ENCODE data around the gene RNF130.

The RNF130 gene

DNA sequence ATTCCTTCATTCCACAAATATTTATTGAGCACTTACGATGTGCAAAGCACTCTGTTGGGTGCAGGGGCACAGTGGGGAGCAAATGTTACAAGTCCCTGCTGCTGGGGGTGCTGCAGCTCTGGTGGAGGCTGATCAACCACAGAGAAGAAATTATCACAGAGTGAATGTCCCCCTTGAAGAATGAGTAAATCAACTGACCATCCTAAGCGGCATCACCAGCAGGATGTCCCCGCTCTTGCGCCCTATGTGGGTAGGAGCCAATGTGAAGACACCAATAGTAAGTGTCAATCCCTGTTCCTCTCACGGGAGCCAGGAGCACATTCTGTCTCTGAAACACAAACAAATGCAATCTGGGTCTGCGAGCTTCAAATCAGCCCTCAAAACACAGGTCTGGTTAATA is 116.5 kb downstream of the RNF130 start:
- TF ChIP-seq TAF1 (IDR thresholded peaks at IDR 0.05; ENCODE audit: borderline replicate concordance, low read depth, low read length) (no peak), POLR2A (IDR thresholded peaks at IDR 0.05; ENCODE audit: low read depth, low read length) (no peak), POLR2AphosphoS5 (IDR thresholded peaks at IDR 0.05; ENCODE audit: low read depth, low read length) (no peak)
- FAIRE-seq (no peak), DNase-seq (ENCODE audit: insufficient read length) (no peak)

DNA sequence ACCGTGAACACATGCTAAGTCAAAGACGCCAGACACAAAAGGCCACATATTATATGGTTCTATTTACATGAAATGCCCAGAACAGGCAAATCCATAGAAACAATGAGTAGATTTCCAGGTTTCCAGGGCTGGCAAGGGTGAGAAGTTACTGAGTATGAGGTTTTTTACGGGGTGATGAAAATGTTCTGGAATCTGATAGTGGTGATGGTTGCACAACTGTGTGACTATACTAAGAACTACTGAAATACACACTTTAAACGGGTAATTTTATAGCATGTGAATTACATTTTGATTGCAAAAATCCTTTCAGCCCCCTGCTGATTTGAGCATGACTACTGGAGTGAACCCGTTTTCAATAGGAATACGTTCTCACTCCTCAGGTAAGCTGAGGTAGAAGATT is 117.1 kb downstream of the RNF130 start:
- FAIRE-seq (no peak), DNase-seq (ENCODE audit: insufficient read length) (no peak)
- TF ChIP-seq TAF1 (IDR thresholded peaks at IDR 0.05; ENCODE audit: borderline replicate concordance, low read depth, low read length) (no peak), POLR2A (IDR thresholded peaks at IDR 0.05; ENCODE audit: low read depth, low read length) (no peak), POLR2AphosphoS5 (IDR thresholded peaks at IDR 0.05; ENCODE audit: low read depth, low read length) (no peak)

DNA sequence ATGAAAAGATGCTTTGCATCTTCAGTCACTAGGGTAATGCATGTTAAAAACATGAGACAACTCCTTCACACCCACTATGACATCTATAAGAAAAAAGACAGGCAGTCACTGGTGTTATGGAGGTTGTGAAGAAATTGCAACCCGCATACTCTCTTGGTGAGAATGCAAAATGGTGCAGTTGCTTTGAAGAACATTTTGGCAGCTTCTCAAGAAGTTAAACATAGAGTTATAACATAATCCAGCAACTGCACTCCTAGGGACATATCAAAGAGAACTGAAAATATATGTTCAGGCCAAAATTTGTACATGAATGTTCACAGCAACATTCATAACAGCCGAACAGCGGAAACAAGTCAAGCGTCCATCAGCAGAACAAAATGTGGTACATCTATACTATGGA is 117.6 kb downstream of the RNF130 start:
- FAIRE-seq: no peak
- TF ChIP-seq TAF1 (IDR thresholded peaks at IDR 0.05; ENCODE audit: borderline replicate concordance, low read depth, low read length) (no peak), POLR2A (IDR thresholded peaks at IDR 0.05; ENCODE audit: low read depth, low read length) (no peak), POLR2AphosphoS5 (IDR thresholded peaks at IDR 0.05; ENCODE audit: low read depth, low read length) (no peak)
- DNase-seq (ENCODE audit: insufficient read length): no peak

DNA sequence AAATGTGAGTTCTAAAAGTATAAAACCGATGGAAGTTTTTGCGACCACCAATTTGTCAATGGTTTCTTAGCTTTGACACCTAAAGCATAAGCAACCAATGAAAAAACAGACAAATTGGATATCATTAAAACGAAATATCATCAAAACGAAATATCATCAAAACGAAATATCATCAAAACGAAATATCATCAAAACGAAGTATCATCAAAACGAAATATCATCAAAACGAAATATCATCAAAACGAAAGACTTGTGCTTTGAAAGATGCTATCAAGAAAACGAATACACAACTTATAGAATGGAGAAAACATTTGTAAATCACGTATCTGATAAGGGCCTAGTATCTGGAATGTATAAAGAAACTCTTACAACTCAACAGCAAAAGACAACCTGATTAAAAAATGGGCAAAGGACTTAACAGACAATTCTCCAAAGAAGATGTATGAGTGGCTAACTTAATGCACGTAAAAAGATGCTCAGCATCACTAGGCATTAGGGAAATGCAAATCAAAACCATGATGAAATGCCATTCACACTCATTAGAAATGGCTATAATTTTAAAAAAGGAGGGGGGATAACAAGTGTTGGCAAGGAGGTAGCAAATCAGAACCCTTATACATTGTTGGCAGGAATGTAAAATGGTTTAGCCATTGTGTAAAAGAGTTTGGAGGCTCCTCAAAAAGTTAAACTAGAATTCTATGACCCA is 134.4 kb downstream of the RNF130 start:
- no peak for TF ChIP-seq TAF1 (IDR thresholded peaks at IDR 0.05; ENCODE audit: borderline replicate concordance, low read depth, low read length)
- FAIRE-seq (no peak), DNase-seq (ENCODE audit: insufficient read length) (no peak)

DNA sequence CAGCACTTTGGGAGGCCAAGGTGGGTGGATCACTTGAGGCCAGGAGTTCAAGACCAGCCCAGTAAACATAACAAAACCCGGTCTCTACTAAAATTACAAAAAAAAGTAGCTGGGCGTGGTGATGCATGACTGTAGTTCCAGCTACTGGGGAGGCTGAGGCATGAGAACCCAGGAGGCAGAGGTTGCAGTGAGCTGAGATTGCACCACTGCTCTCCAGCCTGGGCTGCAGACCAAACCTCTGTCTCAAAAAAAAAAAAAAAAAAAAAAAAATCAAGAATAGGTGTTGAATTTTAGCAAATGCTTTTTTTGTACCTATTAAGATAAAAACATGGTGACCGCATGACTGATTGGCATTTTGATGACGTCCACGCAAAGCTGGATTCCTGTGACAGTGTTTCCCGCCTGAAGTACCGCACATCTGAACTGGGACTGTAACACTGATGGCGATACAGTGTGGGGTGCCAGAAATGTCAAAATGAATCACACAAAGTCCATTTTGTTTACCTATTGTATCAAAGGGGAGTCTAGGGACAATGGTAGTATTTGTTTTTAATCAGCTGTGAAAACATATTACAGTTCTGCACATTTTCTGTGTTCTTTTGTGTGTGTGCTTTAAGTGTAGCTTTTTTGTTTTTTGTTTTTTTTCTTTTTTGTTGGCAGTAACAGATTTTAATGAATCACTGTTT is 140.6 kb downstream of the RNF130 start:
- no peak for DNase-seq (ENCODE audit: insufficient read length)
- no peak for FAIRE-seq
- TF ChIP-seq TAF1 (IDR thresholded peaks at IDR 0.05; ENCODE audit: borderline replicate concordance, low read depth, low read length) (no peak), POLR2A (IDR thresholded peaks at IDR 0.05; ENCODE audit: low read depth, low read length) (no peak), POLR2AphosphoS5 (IDR thresholded peaks at IDR 0.05; ENCODE audit: low read depth, low read length) (no peak)

DNA sequence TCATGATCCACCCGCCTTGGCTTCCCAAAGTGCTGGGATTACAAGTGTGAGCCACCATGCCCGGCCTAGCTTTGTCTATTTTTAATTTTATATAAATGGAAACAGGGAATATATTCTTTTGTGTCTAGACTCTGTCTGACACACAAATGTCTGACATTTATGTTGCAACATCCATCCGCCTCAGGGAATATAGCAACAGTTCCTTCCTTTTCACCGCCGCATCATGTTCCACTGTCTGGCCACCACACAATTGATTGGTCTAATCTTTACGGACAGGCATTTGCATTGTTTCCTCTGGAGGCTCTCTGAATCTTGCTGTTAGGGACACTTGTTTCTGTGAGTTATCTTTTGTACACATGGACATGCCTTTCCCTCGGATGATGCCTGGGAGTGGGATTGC is 143.7 kb downstream of the RNF130 start:
- no peak for DNase-seq (ENCODE audit: insufficient read length)
- no peak for FAIRE-seq
- TF ChIP-seq TAF1 (IDR thresholded peaks at IDR 0.05; ENCODE audit: borderline replicate concordance, low read depth, low read length) (no peak), POLR2AphosphoS5 (IDR thresholded peaks at IDR 0.05; ENCODE audit: low read depth, low read length) (no peak), POLR2A (IDR thresholded peaks at IDR 0.05; ENCODE audit: low read depth, low read length) (no peak)

DNA sequence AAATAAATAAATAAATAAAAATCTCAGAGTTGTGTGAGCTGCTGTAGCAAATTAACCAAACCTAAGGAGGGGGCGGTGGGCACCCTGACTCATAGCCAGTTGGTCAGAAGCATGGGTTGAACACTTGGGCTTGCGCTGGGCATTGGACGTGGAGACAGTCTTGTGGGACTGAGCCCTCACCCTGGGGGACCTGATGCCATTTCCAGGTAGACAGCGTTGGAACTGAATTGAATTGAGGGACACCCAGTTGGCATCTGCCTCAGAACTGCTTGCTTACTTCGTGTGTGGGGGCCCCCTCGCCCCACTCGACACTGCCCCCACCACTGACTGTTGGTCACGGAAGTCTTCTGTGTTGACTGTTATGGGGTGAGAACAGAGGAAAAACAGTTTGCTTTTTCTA is 144.9 kb downstream of the RNF130 start:
- TF ChIP-seq POLR2AphosphoS5 (IDR thresholded peaks at IDR 0.05; ENCODE audit: low read depth, low read length): no peak
- TF ChIP-seq TAF1 (IDR thresholded peaks at IDR 0.05; ENCODE audit: borderline replicate concordance, low read depth, low read length): no peak
- TF ChIP-seq POLR2A (IDR thresholded peaks at IDR 0.05; ENCODE audit: low read depth, low read length): no peak
- DNase-seq (ENCODE audit: insufficient read length) (no peak), FAIRE-seq (no peak)

DNA sequence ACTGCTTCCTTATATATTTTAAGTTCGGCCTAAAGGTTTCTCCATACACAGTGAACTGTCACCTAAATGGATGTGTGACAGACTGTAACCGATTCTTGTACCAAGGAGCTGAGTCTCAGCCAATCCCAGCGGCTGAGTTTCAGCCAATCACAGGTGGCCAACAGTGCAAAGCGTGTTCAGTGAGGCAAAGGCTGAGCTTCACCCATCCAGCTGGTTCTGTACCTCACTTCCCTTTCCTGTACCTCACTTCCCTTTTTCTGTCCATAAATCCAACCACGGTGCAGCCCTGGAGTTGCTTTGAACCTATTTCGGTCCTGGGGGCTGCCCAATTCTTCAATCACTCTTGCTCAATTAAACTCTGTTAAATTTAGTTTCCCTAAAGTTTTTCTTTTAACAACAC is 148.1 kb downstream of the RNF130 start:
- no peak for TF ChIP-seq POLR2AphosphoS5 (IDR thresholded peaks at IDR 0.05; ENCODE audit: low read depth, low read length)
- no peak for TF ChIP-seq POLR2A (IDR thresholded peaks at IDR 0.05; ENCODE audit: low read depth, low read length)
- TF ChIP-seq TAF1 (IDR thresholded peaks at IDR 0.05; ENCODE audit: borderline replicate concordance, low read depth, low read length): no peak
- FAIRE-seq: no peak
- no peak for DNase-seq (ENCODE audit: insufficient read length)

DNA sequence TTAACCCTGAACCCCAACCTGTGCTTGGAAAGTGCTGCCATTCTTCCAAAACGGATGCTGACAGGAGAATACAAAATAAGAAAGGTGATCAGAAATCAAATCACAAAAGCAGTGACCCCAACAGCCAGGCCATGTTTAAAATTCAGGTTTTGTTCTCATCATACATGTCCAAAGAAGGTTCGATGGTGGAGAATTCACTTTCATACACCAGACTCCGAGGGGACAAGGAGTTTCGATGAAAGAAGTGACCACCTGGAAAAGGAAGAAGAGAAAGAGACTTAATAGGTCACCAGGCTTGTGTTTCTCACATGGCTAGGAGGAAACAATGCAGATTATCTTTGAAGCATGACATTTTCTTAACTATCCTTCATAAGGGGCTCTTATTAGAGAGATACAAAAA is 151.4 kb downstream of the RNF130 start:
- no peak for FAIRE-seq
- TF ChIP-seq POLR2AphosphoS5 (IDR thresholded peaks at IDR 0.05; ENCODE audit: low read depth, low read length): no peak
- TF ChIP-seq POLR2A (IDR thresholded peaks at IDR 0.05; ENCODE audit: low read depth, low read length): no peak
- no peak for TF ChIP-seq TAF1 (IDR thresholded peaks at IDR 0.05; ENCODE audit: borderline replicate concordance, low read depth, low read length)

DNA sequence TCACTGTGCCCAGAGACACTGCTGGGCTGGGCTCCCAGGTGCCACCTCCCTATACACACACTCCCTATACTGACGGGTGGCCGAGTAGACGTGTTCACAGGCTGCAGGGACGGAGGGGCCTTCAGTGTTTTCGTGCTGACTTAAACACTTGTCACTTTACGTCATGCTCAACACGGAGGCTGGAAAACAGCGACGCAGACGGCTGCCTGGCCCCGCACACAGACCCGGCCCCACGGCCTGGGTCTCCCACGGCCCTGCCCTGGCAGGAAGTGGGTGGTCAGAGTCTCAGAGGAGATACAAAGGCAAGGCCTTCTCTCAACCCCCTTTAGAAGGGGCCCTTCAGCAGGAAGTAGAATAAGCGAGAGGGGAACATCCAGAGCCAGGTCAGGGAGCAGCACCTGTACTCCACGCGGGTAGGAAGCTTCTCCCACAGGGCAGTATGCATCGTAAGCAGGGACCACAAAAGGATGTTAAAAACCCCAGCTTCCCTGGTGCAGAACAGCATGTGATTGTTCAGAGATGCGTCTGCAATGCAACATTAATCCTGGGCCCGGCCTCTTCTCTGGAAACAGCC is 152.0 kb downstream of the RNF130 start:
- TF ChIP-seq POLR2AphosphoS5 (IDR thresholded peaks at IDR 0.05; ENCODE audit: low read depth, low read length): no peak
- DNase-seq (ENCODE audit: insufficient read length): no peak
- no peak for FAIRE-seq

More for the DNA sequence above, 151.4 kb downstream of the RNF130 start:
- DNase-seq (ENCODE audit: insufficient read length): no peak

DNA sequence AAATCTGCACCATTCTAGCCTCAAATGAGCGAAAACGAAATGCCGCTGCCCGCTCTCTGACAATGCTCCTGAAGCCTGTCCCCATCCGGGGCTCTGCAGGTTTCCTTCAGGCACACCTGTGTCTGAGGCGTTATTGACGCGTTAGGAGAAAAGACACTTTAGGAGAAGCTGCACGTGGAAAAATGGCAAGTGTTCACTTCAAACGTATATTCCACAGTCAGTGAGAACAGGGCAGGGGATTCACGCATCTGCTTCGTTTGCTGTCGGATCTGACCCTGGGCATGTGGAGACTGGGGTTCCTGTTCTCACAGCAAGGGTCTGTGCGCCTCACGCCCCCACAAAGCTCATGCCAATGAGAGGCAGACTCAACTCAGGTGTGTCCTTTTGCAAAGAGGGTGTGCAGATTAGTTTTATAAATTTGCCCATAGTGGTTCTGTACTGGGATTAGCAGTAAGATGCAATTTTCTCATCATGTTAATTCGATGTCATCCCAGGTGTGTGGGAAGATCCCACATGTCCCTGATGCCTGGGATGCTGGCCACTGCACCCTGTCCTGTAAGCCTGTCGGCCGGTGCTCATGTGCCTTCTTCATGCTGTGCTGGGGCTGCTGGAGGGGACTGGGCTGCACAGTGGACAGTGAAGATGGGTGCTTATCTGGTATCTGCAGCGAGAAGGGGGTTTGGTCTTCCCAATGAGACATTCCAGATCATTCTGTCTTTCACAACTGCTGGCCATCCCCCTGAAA is 152.6 kb downstream of the RNF130 start:
- FAIRE-seq (no peak), DNase-seq (ENCODE audit: insufficient read length) (no peak)
- TF ChIP-seq POLR2AphosphoS5 (IDR thresholded peaks at IDR 0.05; ENCODE audit: low read depth, low read length) (no peak), POLR2A (IDR thresholded peaks at IDR 0.05; ENCODE audit: low read depth, low read length) (no peak), TAF1 (IDR thresholded peaks at IDR 0.05; ENCODE audit: borderline replicate concordance, low read depth, low read length) (no peak)
